GM12873 (cell line): Measurements from ENCODE around the gene NT5C.

Experiments
- TF ChIP-seq, protein P1 (sequence below): IDR thresholded peaks from 2 replicates; pipeline ENCODE4 v1.5.1; 2012; ENCODE audit warnings: low read depth, mild to moderate bottlenecking, moderate library complexity, low read length, control low read depth; ENCODE audit not compliant: insufficient read depth; ENCODE audit errors: missing control alignments

NT5C gene

DNA sequence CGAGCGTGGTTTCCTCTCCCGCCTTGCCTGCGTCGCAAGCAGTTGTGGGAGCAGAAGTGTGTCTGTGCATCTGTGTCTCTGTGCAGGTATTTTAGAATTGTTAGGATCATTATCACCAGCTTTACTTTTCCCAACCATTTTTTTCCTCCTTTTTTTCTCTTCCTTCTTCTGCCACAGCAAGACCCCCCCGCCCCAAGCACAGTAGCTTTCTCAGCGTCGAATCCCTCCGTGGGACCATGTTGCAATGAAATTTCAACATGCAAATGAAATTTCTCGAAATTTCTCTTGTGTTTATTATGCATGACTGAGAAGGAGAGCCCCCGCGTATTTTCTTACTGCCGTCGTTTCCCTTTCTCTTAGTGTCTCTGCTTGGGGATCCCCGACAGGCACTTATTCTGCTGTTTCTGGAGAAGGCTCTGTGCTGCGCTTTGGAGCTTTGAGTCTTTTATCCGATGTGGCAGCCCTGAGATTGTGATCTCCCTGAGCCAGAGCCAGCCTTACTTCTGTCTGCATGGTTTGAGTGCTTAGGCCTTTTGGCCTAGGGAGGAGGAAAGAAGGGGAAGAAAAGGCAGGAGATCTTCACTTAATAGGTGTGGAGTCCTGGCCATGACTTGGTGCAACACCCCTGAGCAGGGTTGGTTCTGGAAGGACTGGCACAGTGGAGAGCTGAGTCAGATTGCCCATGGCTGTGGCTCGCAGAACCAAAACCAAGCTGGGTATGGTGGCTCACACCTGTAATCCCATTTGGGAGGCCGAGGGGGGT lies 16.8 kb downstream of the NT5C start:
- TF ChIP-seq, protein P1, sequence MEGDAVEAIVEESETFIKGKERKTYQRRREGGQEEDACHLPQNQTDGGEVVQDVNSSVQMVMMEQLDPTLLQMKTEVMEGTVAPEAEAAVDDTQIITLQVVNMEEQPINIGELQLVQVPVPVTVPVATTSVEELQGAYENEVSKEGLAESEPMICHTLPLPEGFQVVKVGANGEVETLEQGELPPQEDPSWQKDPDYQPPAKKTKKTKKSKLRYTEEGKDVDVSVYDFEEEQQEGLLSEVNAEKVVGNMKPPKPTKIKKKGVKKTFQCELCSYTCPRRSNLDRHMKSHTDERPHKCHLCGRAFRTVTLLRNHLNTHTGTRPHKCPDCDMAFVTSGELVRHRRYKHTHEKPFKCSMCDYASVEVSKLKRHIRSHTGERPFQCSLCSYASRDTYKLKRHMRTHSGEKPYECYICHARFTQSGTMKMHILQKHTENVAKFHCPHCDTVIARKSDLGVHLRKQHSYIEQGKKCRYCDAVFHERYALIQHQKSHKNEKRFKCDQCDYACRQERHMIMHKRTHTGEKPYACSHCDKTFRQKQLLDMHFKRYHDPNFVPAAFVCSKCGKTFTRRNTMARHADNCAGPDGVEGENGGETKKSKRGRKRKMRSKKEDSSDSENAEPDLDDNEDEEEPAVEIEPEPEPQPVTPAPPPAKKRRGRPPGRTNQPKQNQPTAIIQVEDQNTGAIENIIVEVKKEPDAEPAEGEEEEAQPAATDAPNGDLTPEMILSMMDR: no peak

DNA sequence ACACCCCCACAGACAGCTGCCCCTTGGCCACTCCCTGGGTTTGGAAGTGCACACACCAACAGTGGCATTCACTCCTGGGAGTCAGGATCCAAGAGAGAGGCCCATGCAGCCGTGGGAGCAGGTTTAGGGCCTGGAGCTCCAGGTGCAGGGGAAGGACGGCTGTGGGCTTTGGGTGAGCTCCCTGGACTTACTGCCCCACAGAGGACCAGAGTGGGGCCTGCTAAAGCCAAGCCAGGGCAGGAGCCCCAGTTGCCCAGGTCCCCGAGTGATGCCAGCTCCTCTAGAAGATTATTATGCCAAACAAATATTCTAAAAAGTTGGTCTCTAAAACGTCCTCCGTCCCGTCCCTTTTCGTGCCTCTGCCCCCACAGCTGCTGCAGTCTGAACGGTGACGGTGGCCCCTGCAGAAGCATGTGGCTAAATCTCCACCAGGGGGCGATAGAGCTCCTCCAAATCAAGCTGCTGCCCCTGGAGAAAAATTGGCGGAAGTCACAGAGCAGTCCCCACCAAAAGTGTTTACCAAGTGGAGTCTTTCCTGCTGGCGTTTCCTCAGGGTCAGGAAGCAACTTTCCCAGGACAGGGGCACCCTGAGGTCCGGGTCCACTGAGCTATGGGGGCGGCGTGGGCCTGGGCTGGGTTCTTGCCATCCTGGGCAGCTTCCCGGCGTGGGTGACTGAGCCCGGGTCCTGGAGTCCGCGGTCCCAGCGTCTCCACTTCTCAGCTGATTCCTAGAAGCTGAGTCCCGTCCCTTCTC lies 17.6 kb downstream of the NT5C start:
- TF ChIP-seq, protein P1: peak; percentile 90

DNA sequence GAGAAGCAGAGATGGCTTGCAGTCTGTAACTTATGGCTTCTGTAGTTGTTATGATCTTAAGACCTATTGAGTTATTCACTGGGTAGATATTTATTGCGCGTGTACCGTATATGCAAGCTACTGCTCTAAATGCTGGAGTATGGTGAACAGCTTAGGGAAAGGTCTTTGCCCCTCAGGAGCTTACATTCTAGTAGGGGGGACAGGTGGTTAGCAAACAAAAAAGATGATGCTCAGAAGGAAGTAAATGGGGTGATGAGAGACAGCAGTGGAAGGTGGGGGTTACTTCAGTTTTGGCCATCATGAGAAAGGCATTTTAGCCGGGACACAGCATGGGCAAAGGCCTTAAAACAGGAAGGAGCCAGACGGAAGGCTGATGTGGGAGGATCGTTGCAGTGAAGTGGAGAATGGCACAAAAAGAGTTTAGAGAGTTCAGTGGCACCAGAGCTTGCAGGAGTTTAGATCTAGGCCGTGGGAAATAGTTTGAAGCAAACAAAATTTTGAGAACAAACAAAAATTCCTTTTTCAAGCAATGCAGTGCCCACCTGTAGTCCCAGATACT lies 19.7 kb downstream of the NT5C start:
- TF ChIP-seq, protein P1: no peak

DNA sequence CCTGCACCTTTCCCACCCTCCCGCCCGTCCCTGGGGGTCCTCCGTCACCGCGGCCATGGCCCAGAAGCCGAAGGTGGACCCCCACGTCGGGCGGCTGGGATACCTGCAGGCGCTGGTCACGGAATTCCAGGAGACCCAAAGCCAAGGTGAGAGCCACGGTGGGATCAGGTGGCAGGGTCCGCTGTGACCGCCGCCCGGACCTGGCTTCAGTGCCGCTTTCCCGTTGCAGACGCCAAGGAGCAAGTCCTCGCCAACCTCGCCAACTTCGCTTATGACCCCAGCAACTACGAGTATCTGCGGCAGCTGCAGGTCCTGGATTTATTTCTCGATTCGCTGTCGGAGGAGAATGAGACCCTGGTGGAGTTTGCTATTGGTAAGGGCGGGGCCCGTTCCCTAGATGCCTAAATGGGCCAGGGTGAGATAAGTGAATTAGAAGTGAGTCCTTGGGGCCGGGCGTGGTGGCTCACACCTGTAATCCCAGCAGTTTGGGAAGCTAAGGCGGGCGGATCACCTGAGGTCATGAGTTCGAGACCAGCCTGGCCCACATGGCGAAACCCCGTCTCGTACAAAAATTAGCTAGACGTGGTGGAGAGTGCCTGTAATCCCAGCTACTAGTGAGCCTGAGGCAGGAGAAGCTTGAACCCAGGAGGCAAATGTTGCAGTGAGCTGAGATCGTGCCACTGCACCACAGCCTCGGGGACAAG lies 21.2 kb downstream of the NT5C start:
- TF ChIP-seq, protein P1: no peak

DNA sequence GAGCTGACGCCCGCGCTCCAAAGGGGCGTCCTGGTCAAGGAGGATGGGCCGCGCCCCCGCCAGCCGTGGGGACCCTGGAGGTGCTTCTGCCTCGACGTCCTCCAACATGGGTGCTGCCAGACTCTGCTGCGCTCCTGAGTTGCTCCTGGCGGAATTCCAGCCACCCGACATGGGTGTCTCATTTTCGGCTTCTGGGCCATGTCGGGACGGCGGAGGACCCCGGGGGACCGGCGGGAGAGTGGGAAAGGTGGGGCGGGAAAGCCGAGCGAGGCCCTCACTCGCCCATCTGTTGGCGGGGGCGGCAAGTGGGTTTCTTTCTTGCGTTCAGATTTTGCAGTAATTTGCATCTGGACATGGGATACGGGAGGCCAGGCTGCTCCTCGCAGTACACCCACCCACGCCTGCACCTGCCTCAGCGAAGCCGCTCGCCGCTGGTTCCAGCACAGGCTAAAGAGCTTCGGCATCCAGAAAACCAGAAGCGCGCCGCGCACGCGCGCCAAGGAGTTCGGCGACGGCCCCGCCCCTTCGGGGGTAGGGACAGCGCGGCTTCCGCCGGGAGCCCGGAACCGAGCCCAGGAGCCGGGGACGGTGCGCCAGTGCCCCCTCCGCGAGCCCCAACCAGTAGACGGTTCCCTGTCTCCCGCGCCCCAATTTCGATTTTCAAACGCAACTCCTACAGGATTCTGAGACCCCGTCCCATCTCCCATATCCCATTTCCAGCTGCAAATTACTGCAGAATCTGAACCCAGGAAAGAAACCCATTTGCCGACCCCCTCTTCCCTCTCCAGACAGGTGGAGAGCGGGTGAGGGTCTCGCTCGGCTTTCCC lies 21.9 kb downstream of the NT5C start, which contains the start of gene ARMC7:
Gene ARMC7 (plus strand): TSS at position 563 of the 827 bp plus-strand sequence. CDS start 320 bp downstream, outside the sequence.
- TF ChIP-seq, protein P1: no peak

DNA sequence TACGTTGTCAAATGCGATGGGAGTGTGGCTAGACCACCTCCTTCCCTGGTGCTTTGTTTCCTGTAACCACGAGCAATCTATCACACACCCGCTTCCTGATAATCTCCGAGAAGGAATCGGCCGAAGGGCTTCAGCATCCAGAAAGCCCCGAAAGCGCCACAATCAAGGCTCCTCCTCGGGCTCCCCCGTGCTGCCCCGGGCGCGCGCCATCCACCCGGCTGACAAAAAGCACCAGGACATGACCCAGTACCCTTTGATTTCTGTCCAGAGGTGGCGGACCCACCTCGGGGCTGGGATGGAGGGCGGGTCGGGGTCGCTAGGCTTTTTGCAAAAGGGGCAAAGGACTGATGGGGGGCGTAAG lies 22.5 kb downstream of the NT5C start:
- TF ChIP-seq, protein P1: no peak
